Measurements from ENCODE around the gene TEDC1. TPM values are rescaled to one million over a fixed set of nuclear protein-coding genes. Genes with fewer than 3 reads are reported as not detected.

Gene TEDC1
- total RNA-seq, 1 donor from 2014 or later: 6.2 TPM

DNA sequence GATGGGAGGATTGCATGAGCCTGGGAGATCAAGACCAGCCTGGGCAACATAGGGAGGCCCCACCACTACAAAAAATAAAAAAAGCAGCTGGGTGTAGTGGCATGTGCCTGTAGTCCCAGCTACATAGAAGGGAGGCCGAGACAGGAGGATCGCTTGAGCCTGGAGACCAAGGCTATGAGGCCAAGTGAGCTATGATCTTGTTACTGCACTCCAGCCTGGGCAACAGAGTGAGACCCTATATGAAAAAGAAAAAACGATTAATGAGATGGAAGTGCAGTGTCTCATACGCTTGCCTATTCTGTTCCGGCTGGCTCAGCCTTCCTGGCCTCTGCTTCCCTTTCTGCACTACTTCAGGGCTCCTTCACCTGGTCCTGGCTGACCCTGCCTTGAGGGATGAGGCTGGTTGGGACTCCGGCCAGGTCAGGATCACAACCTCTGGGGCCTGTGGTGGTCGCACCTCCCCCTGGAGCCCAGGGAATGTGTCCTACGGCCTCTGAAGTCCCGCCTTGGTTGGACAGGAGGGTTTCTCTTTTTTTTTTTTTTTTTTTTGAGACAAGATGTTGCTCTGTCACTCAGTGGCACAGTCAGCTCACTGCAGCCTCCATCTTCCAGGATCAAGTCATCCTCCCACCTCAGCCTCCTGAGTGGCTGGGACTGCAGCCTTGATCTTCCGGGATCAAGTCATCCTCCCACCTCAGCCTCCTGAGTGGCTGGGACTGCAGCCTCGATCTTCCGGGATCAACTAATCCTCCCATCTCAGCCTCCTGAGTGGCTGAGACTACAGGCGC is 10.7 kb downstream of the TEDC1 start:
- intact Hi-C loops (cut with DNase I): no loop called here
- no peak for DNase-seq
- no peak for ATAC-seq (ENCODE audit: poor library complexity)

DNA sequence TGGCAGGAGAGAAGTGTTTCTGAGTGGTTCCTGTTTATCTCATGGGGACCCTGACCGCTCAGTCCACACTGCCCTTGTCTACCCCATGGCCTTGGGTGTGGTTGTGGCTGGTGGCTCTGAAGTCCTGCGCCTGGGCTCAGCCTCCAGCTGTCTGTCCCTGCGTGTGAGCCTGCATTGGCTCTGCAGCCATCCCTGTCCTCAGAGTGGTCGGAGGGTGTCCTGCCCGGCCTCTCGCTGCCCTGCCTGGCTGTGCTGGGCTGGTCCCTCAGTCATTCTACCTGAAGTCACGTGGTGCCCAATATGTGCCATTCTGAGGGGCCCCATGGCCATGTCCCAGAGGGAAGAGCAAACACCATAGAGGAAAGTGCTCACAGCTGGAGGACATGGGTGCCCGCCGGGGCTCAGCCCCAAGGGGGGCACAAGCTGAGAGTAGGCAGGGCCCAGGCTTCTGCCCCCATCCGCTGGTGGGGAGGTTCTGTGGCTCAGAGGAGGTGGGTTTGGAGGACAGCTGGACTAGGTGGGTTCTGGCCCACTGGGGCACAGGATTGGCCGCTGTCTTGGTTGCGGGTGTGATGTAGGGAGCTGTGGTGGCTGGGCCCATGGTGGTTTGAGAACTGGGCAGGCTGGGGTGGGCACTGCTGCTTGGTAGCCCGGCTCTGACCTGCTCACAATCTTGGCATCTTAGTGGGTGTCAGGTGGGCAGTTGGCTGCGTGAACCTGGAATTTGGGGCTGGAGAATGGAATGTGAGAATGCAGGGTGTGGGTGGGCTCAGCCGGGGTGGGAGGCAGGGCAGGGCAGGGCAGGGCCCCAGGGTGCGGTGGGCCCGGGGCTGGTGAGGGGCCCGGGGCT is 11.6 kb downstream of the TEDC1 start:
- intact Hi-C loops (cut with DNase I): no loop called here
- DNase-seq: peak; percentile 30
- no peak for ATAC-seq (ENCODE audit: poor library complexity)

DNA sequence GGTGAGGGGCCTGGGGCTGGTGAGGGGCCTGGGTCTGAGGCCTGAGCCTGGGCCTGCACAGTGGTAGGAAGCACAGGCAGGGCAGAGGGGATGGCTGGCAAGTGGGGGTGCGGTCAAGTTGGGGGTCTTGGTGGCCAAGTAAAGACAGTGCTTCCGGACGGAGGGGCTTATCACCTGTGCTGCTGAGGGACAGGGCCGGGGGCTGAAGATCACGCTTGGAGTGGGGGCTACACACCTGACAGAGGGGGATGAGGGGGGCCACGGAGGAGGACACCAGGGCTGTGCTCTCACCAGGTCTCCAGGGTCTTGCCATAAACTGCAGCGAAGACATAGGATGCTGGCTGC is 12.2 kb downstream of the TEDC1 start:
- intact Hi-C loops (cut with DNase I): no loop called here
- no peak for DNase-seq
- ATAC-seq (ENCODE audit: poor library complexity): no peak

DNA sequence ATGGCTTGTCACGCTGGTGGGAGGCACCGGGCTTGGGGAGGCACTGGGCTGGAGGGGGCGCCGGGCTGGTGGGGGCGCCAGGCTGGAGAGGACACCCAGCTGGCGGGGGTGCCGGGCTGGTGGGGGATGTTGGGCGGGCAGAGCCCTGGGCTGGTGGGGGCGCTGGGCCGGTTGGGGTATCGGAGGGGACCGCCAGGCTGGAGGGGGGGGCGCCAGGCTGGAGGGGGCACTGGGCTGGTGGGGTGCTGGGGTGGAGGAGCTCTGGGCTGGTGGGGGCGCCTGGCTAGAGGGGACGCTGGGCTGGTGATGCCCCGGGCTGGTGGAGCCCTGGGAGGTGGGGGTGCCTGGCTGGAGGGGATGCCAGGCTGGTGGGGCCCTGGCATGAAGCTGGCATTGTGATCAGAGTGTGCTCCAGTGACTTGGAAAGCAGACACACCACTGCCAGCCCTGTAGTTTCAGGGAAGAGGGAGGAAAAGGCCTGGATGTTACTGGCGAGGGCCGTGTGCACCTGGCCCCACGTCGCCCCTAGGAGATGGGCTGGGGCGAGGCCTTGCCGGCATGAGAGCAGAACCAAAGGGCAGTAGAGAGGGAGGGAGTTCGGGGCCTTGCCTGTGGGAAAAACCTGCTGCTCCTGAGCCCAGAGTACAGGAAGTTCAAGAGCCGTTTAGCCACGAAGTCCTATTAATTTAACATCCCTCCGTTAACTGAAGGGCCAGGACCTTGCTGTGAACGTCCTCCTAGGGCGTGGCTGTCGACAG is 13.1 kb downstream of the TEDC1 start:
- DNase-seq (peak; percentile 29), ATAC-seq (ENCODE audit: poor library complexity) (no peak)

DNA sequence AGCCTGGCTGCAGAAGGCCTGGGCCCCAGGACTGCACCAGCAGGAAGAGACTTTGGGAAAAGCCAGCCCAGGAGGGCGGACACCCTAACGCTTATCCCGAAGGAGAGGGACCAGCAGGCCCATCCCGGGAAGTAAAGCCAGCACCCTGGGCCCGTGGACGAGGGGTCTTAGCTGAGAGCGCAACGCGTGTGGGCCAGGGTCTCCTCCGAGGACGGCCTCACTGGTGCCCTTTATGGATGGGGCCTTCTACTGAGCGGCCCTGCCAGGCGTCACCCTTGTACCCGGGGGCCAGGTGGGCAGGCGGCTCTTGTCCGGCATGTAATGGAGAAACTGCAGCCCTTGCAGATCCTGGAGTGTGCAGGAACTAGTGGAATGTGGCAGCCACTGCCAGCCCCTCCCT is 14.1 kb downstream of the TEDC1 start:
- peak; percentile 33 for DNase-seq
- intact Hi-C loops (cut with DNase I): no loop called here
- no peak for ATAC-seq (ENCODE audit: poor library complexity)

More for the DNA sequence above, 13.1 kb downstream of the TEDC1 start:
- intact Hi-C loops (cut with DNase I): no loop called here

DNA sequence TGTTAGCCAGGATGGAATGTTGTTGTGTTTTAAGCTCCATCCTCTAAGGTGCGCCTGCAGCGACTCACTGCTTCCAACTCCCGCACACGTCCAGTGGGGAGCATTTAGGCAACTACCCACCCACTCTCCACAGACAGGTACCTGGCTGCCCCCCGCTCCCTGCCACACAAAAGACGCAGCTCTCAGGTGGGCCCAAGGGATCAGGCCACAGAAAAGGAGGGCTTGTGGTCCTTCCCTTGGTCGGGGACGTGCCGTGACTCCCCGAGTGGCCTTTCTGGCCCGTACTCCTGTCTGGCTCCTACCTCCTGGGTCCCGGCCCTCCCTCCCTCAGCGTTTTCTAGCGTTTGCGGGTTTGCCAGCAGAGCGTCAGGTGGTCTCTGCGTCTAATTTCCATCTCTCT is 16.2 kb downstream of the TEDC1 start:
- DNase-seq (peak; percentile 33), ATAC-seq (ENCODE audit: poor library complexity) (no peak)
- intact Hi-C loops (cut with DNase I): no loop called here

DNA sequence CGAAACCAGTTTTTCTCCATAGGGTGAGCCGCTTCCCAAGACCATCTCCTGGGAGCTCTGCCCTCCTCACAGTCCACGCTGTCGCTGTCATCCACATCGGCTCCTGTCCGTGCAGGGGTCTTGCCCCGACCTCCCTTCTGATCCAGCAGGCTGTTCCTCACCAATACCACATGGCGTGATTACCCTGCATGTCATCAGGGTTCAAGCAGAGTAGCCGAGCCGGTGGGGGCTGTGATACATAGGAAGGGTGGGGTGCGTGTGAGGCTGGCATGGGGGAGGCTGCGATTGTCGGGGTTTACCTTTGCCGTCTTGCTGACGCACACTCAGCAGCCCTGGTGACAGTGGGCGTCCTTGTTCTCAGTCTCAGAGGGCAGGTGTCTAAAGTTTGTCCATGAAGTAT is 17.0 kb downstream of the TEDC1 start:
- intact Hi-C loops (cut with DNase I): no loop called here
- DNase-seq (no peak), ATAC-seq (ENCODE audit: poor library complexity) (no peak)

DNA sequence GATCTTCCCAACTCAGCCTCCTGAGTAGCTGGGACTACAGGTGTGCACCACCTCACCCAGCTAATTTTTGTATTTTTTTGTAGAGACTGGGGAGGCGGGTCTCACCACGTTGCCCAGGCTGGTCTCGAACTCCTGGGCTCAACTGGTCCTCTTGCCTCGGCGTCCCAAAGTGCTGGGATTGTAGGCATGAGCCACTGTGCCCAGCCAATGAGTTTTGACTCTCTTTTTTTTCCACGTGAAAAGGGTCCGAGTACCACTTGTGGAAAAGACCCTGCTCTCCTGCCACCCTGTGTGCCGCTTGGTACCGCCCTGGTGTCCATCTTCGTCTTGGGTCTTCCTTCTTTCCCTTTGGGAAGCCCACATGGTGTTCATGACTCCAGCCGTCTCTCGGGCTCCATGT is 17.6 kb downstream of the TEDC1 start:
- intact Hi-C loops (cut with DNase I): no loop called here
- DNase-seq: no peak
- ATAC-seq (ENCODE audit: poor library complexity): no peak

DNA sequence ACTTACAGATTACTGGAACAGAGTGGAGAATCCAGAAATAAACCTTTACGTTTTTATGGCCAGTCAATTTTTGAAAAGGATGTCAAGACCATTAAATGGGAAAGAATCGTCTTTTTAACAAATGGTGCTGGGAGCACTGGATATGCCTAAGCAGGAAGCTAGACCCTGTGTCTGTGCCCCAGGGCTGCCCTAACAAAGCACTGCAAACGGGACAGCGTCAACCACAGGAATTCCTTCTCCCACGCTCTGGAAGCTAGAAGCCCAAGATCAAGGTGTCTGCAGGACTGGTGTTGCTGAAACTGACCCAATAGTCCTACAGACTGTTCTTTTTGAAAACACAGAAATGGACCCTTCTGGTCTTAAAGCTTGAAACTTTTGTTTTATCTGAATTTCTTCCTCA is 26.1 kb downstream of the TEDC1 start:
- intact Hi-C loops (cut with DNase I): no loop called here
- no peak for ATAC-seq (ENCODE audit: poor library complexity)
- no peak for DNase-seq

DNA sequence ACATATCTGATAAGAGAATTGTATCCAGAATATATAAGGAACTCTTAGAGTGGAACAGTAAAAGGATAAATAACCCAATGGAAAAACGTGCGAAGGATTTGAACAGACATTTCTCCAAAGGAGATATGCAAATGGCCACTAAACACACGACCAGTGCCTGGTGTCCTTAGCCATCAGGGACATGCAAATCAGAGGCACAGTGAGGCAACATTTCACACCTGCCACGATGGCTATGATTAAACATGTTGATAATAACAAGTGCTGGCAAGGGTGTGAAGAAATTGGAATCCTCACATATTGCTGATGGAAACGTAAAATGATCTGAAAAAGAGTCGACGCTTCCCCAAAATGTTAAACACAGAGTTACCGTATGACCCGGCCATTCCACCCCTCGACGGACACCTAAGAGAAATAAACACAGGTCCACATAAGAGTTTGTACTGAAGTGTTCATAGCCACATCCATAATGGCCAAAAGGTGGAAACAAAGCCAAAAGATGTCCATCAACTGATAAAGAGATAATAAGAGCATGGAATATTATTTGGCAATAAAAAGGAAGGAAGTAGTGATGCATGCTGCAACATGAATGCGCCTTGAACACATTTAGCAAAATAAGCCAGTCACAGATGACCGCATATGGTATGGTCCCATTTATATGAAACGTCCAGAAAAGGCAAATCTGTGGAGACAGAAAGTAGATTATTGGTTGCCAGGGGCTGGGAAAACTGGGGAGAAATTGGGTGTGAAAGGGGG is 29.1 kb downstream of the TEDC1 start:
- DNase-seq: no peak
- intact Hi-C loops (cut with DNase I): no loop called here
- no peak for ATAC-seq (ENCODE audit: poor library complexity)

DNA sequence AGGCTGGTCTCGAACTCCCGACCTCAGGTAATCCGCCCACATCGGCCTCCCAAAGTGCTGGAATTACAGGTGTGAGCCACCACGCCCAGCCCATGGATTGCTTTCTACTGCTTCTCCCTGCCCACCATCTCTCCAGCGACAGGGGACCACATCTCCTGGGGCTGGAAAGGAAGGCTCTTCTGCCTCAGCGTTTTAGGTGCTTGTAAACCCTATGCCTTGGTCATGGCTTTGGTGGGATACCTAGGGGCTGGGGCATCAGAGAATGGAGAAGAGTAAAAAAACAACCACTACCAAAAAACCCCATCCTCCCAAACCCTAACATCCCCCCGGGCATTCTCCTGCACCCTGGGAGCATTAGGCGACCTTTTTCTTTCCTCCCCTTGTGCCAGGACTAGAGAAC is 34.3 kb downstream of the TEDC1 start:
- intact Hi-C loops (cut with DNase I): loop anchor here (5.0 kb wide), 1 partner anchor 153 kb away; no protein-coding TSS in a partner anchor
- ATAC-seq (ENCODE audit: poor library complexity) (no peak), DNase-seq (no peak)

DNA sequence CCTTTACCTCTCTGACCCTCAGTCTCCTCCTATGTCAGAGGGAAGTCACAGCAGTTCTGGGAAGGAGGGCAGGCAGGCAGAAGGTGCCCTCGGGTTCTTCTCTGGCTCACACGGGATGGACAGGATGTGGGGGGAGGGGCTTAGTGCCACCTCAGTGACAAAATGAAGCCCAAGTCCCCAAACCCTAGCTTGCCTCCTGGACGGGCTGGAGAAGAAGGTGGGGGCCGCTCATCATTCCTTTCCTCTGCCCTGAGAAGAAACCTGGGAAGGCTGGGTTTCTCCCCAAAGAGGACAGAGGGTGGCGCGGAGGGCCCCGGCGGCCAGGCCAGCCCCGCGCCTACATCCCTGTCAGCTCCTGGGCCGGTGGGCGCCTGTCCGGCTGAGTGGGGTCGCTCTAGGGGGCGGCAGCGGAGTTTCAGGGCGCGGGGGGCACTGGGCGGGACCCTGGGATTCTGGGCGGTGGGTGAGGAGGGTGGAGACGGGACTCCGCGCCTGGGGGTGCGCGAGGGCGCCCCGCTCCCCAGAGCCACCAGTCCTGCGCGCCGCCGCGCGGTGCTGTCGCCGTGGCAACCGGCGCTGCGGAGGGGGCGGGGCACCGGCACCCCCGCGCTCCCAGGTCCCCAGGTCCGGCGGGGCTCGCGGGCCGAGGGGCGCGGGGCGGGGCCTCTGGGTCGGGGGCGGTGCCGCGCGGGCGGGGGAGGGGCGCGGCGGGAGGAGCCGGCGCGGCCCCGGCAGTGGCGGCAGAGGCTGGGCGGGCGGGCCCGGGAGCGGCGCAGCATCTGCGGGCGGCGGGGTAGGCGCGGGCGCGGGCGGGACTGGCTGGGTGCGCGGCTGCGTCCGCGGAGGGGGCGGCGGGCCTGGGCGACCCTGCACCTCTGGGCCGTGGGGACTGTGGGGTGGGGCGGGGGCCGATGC is 35.1 kb downstream of the TEDC1 start, which contains the start of gene TMEM121:
TSS of gene TMEM121 (plus strand) at position 723 of the 915 bp plus-strand sequence. CDS start 2,252 bp downstream, outside the sequence.
- ATAC-seq (ENCODE audit: poor library complexity): peak; percentile 6

DNA sequence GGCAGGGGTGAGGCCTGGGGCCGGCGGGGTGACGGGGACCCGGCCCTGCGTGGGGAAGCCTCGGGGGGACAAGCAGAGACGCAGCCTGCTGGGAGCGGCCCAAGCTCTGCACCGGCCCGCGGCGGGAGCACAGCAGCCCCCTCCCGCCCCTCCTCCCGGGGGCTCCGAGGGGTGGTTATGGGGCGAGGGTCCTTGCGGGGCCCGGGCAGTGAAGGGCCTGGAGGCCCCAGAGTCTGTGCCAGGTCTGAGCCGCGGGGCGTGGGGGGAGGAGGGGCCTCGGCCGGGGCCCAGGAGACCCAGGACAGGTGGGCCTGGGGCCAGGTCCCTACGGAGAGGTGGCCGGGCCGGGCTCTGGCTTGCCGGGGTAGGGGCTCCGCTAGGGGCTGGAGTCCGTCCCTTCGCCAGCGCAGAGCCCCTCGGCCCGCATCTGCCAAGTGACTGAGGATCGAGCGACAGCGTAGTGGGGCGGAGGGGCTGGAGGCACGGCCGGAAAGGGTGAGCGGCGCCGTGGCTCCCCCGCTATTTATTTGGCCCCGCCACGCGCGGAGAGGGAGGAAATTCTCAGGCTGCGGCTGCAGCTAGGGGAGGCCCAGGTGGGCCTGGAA is 35.8 kb downstream of the TEDC1 start:
- intact Hi-C loops (cut with DNase I): loop anchor here (5.0 kb wide), 1 partner anchor 155 kb away; no protein-coding TSS in a partner anchor
- no peak for DNase-seq
- peak; percentile 2 for ATAC-seq (ENCODE audit: poor library complexity)

More for the DNA sequence above, 35.1 kb downstream of the TEDC1 start, which contains the start of gene TMEM121:
- DNase-seq: no peak
- intact Hi-C loops (cut with DNase I): loop anchor here (5.0 kb wide), 1 partner anchor 154 kb away; no protein-coding TSS in a partner anchor

DNA sequence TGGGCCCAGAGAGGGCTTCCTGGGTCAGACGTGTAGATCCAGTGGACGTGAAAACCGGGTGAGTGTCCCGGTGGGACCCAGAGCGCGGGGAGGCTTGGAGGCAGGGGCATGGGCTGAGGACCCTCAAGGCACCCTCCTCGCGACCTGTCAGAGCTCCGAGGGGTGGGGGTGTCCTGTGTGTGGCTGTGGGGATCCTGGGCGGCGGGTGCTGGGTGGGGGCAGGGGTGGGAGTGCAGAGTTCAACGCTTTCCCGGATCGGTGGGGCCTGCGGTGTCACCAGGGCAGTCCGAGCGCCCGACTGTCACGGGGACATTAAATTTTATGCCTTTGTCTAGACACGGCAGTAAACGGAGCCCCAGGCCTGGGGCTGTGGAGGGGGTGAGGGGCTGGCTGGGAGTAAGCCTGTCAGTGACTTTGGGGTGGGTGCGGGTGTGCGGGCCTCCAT is 36.4 kb downstream of the TEDC1 start:
- intact Hi-C loops (cut with DNase I): loop anchor here (5.0 kb wide), 1 partner anchor 155 kb away; no protein-coding TSS in a partner anchor
- DNase-seq (no peak), ATAC-seq (ENCODE audit: poor library complexity) (no peak)

DNA sequence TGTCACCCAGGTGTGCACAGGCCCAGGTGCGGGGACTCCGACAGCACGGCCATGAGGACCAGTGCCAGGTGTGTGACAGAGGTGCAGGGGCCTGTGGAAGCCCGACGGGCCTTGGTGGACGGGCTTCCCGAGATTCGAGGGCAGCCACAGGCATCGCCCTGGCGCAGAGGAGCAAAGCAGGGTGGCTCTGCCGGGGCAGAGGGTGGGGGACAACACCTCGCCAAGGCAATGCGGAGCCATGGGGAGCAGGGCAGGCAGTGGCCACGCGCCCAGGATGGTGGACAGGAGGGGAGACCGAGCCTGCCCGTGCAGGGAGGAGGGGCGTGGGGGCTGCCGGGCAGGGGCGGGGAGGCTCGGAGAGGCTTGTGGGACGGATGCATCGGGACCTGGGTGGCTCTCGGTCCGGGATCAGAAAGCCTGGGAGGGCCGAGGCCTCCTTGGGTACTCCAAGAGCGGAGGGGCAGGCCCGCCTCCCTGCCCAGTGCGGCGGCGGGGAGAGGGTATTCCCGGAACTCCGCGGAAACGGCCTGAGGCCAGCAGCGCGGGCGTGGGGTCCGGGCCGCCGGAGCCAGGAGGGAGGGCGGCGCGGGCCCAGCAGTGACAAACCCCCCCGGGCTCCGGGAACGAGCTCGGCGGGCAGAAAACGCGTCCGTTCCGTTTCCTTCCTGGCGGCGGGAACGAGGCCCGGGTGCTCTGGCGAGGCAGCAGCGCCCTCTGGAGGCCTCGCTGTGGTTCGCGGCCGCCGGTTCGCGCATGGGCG is 37.0 kb downstream of the TEDC1 start:
- ATAC-seq (ENCODE audit: poor library complexity) (peak; percentile 90), DNase-seq (peak; percentile 89)
- intact Hi-C loops (cut with DNase I): loop anchor here (5.0 kb wide), 1 partner anchor 156 kb away; no protein-coding TSS in a partner anchor
